Mesenchymal stem cell (in vitro differentiated cells and primary cell): ENCODE data around the gene STK24.

ENCODE experiments used
- DNase-seq: peaks from one replicate; pipeline ENCODE4 v3.0.0-alpha.2; 2013
- H2AFZ ChIP-seq: one replicate; pipeline ENCODE4 v1.6.1; 2013; ENCODE audit warnings: low read depth, mild to moderate bottlenecking, control low read depth, inconsistent platforms, low read length, moderate library complexity
- H2AK5ac ChIP-seq: 2 replicates; pipeline ENCODE4 v1.6.1; 2013; ENCODE audit warnings: low read length, moderate library complexity, mild to moderate bottlenecking, inconsistent platforms; ENCODE audit not compliant: severe bottlenecking
- H2BK120ac ChIP-seq: one replicate; pipeline ENCODE4 v1.6.1; 2013; ENCODE audit warnings: low read depth, mild to moderate bottlenecking, inconsistent platforms, low read length, moderate library complexity
- H2BK12ac ChIP-seq, 2 experiments: one replicate each; pipeline ENCODE4 v1.6.1; 2013; ENCODE audit warnings: inconsistent platforms in 2 of 2, low read length in 2 of 2, mild to moderate bottlenecking in 2 of 2, moderate library complexity in 2 of 2, control low read depth in 1 of 2
- H2BK15ac ChIP-seq: one replicate; pipeline ENCODE4 v1.6.1; 2013; ENCODE audit warnings: mild to moderate bottlenecking, low read depth, inconsistent platforms; ENCODE audit not compliant: poor library complexity, severe bottlenecking
- H2BK5ac ChIP-seq: 2 replicates; pipeline ENCODE4 v1.6.1; 2013; ENCODE audit warnings: low read depth, mild to moderate bottlenecking, low read length, control low read depth, inconsistent platforms; ENCODE audit not compliant: poor library complexity, severe bottlenecking
- H3K14ac ChIP-seq, 2 experiments: one replicate each; pipeline ENCODE4 v1.6.1; 2013; ENCODE audit warnings: inconsistent platforms in 2 of 2, low read length in 2 of 2, control low read depth in 1 of 2, mild to moderate bottlenecking in 1 of 2, moderate library complexity in 1 of 2
- H3K18ac ChIP-seq, 2 experiments: one replicate each; pipeline ENCODE4 v1.6.1; 2013; ENCODE audit warnings: inconsistent platforms in 2 of 2, low read length in 2 of 2, control low read depth in 1 of 2, low read depth in 1 of 2, mild to moderate bottlenecking in 1 of 2
- H3K23ac ChIP-seq, 2 experiments: one replicate each; pipeline ENCODE4 v1.6.1; 2013; ENCODE audit warnings: inconsistent platforms in 2 of 2, low read length in 2 of 2, mild to moderate bottlenecking in 2 of 2, moderate library complexity in 2 of 2, control low read depth in 1 of 2
- H3K27ac ChIP-seq: 2 replicates; pipeline ENCODE4 v1.5.1; 2013; ENCODE audit warnings: mild to moderate bottlenecking, moderate library complexity, low read length, control low read depth, inconsistent platforms; ENCODE audit not compliant: poor library complexity, severe bottlenecking
- H3K27me3 ChIP-seq, 2 experiments: 2 replicates each; pipeline versions ENCODE4 v1.6.1 to v1.7.0; 2013; ENCODE audit warnings: low read length in 2 of 2, mild to moderate bottlenecking in 2 of 2, moderate library complexity in 2 of 2, control low read depth in 1 of 2, inconsistent platforms in 1 of 2; ENCODE audit not compliant: control insufficient read depth in 1 of 2, insufficient read depth in 1 of 2
- H3K36me3 ChIP-seq, 2 experiments: 2 replicates each; pipeline versions ENCODE4 v1.6.1 to v1.7.0; 2013; ENCODE audit warnings: low read length in 2 of 2, control low read depth in 1 of 2, inconsistent platforms in 1 of 2, low read depth in 1 of 2, mild to moderate bottlenecking in 1 of 2; ENCODE audit not compliant: insufficient read depth in 2 of 2, control insufficient read depth in 1 of 2
- H3K4ac ChIP-seq, 2 experiments: one replicate each; pipeline ENCODE4 v1.6.1; 2013; ENCODE audit warnings: inconsistent platforms in 2 of 2, low read length in 2 of 2, mild to moderate bottlenecking in 2 of 2, moderate library complexity in 2 of 2, control low read depth in 1 of 2, low read depth in 1 of 2
- H3K4me1 ChIP-seq: 2 replicates; pipeline ENCODE4 v1.6.1; 2013; ENCODE audit warnings: low read depth, low read length, control low read depth; ENCODE audit not compliant: control insufficient read depth, insufficient read depth
- H3K4me2 ChIP-seq: 2 replicates; pipeline ENCODE4 v1.6.1; 2013; ENCODE audit warnings: low read length, mild to moderate bottlenecking, inconsistent platforms; ENCODE audit not compliant: poor library complexity, severe bottlenecking
- H3K4me3 ChIP-seq, 2 experiments: 2 replicates each; pipeline versions ENCODE4 v1.5.1 to v1.7.0; 2013; ENCODE audit warnings: low read length in 2 of 2, mild to moderate bottlenecking in 2 of 2, control low read depth in 1 of 2, low read depth in 1 of 2; ENCODE audit not compliant: insufficient read depth in 1 of 2
- H3K79me1 ChIP-seq: replicated peaks from 2 replicates; pipeline ENCODE4 v1.6.1; 2013; ENCODE audit warnings: mild to moderate bottlenecking, control low read depth, low read length, inconsistent platforms; ENCODE audit not compliant: poor library complexity, severe bottlenecking
- H3K9ac ChIP-seq: 2 replicates; pipeline ENCODE4 v1.7.0; 2013; ENCODE audit warnings: mild to moderate bottlenecking, low read length, moderate library complexity
- H3K9me3 ChIP-seq: 2 replicates; pipeline ENCODE4 v1.7.0; 2013; ENCODE audit warnings: mild to moderate bottlenecking, low read length; ENCODE audit not compliant: control insufficient read depth
- H4K8ac ChIP-seq: one replicate; pipeline ENCODE4 v1.6.1; 2013; ENCODE audit warnings: inconsistent platforms, mild to moderate bottlenecking, low read length, moderate library complexity
- H4K91ac ChIP-seq: one replicate; pipeline ENCODE4 v1.6.1; 2013; ENCODE audit warnings: mild to moderate bottlenecking, low read length, inconsistent platforms
- WGBS: methylation state at CpG from one replicate; pipeline ENCODE4 v1.1.7; 2013; ENCODE audit warnings: mixed read lengths; 5-methylcytosine and 5-hydroxymethylcytosine counted together

The STK24 gene

GRCh38 chr13:98436233-98436910, 140.5 kb downstream of the STK24 start:
- Histone ChIP-seq H2BK120ac (no peak overlapping the region), H2BK15ac (no peak overlapping the region), H2AK5ac (no peak overlapping the region), H3K79me1 (peaks cover 15% of the 10 kb centered on the region), H2AFZ (no peak overlapping the region), H3K4ac (no peak overlapping the region), H2BK12ac (no peak overlapping the region), H3K9me3 (no peaks in the 10 kb centered on the region), H3K23ac (no peak overlapping the region), H3K4me1 (no peaks in the 10 kb centered on the region), H3K9ac (no peak overlapping the region), H3K4me2 (no peak overlapping the region), H3K27me3 (no peaks in the 10 kb centered on the region), H3K4me3 (no peak overlapping the region), H4K91ac (no peak overlapping the region), H2BK5ac (no peak overlapping the region), H3K27ac (no peak overlapping the region), H3K14ac (no peak overlapping the region), H3K36me3 (peaks cover 54 to 75% of the 10 kb centered on the region in 2 experiments), H4K8ac (no peak overlapping the region), H3K18ac (no peak overlapping the region)
- DNase-seq, result no peak
- 94% methylated on average over 9 of the region's 12 CpGs for WGBS

GRCh38 chr13:98435376-98435775, 141.5 kb downstream of the STK24 start:
- Histone ChIP-seq H4K8ac (no peak overlapping the region), H3K4ac (no peak overlapping the region), H3K4me1 (peaks cover 3% of the 10 kb centered on the region), H3K23ac (no peak overlapping the region), H2BK120ac (no peak overlapping the region), H4K91ac (no peak overlapping the region), H3K79me1 (peaks cover 15% of the 10 kb centered on the region), H3K4me2 (no peak overlapping the region), H3K36me3 (peaks cover 45 to 70% of the 10 kb centered on the region in 2 experiments), H3K4me3 (no peak overlapping the region), H2BK12ac (no peak overlapping the region), H3K9ac (no peak overlapping the region), H3K14ac (no peak overlapping the region), H3K27ac (no peak overlapping the region), H3K9me3 (no peaks in the 10 kb centered on the region), H2AK5ac (no peak overlapping the region), H3K18ac (no peak overlapping the region), H2AFZ (no peak overlapping the region), H2BK5ac (no peak overlapping the region), H3K27me3 (no peaks in the 10 kb centered on the region), H2BK15ac (no peak overlapping the region)
- 96% methylated on average over 11 of the region's 11 CpGs for WGBS
- no peak for DNase-seq

GRCh38 chr13:98434060-98434459, 142.8 kb downstream of the STK24 start:
- H3K27me3 ChIP-seq, result no peaks in the 10 kb centered on the region
- no peak overlapping the region for H4K8ac ChIP-seq
- H3K4me3 ChIP-seq, result no peak overlapping the region
- H3K36me3 ChIP-seq, result peaks cover 36 to 62% of the 10 kb centered on the region in 2 experiments
- no peak overlapping the region for H3K27ac ChIP-seq
- H3K9me3 ChIP-seq, result no peaks in the 10 kb centered on the region
- no peak overlapping the region for H2BK5ac ChIP-seq
- H3K4me1 ChIP-seq, result peaks cover 8% of the 10 kb centered on the region
- H2BK120ac ChIP-seq, result no peak overlapping the region
- H3K18ac ChIP-seq, result no peak overlapping the region
- no peak overlapping the region for H2BK15ac ChIP-seq
- no peak for DNase-seq
- WGBS, result 97% methylated on average over 4 of the region's 6 CpGs
- H3K79me1 ChIP-seq, result peaks cover 17% of the 10 kb centered on the region
- H4K91ac ChIP-seq, result no peak overlapping the region
- no peak overlapping the region for H3K4me2 ChIP-seq
- no peak overlapping the region for H3K23ac ChIP-seq
- H3K4ac ChIP-seq, result no peak overlapping the region
- no peak overlapping the region for H2AFZ ChIP-seq
- no peak overlapping the region for H2AK5ac ChIP-seq
- no peak overlapping the region for H3K9ac ChIP-seq
- no peak overlapping the region for H3K14ac ChIP-seq
- H2BK12ac ChIP-seq, result no peak overlapping the region

GRCh38 chr13:98433654-98434053, 143.3 kb downstream of the STK24 start:
- peaks cover 9% of the 10 kb centered on the region for H3K4me1 ChIP-seq
- H3K27ac ChIP-seq, result no peak overlapping the region
- 98% methylated on average over 7 of the region's 10 CpGs for WGBS
- no peak overlapping the region for H2AK5ac ChIP-seq
- no peak overlapping the region for H3K4ac ChIP-seq
- H3K4me2 ChIP-seq, result no peak overlapping the region
- H3K23ac ChIP-seq, result peak overlapping the region in 1 of 2 experiments; percentile 44
- H2BK15ac ChIP-seq, result no peak overlapping the region
- H3K9ac ChIP-seq, result no peak overlapping the region
- peaks cover 36 to 62% of the 10 kb centered on the region in 2 experiments for H3K36me3 ChIP-seq
- no peak overlapping the region for H2AFZ ChIP-seq
- H3K9me3 ChIP-seq, result no peaks in the 10 kb centered on the region
- H4K8ac ChIP-seq, result no peak overlapping the region
- no peak for DNase-seq
- no peak overlapping the region for H2BK5ac ChIP-seq
- no peak overlapping the region for H4K91ac ChIP-seq
- H3K18ac ChIP-seq, result peak overlapping the region in 1 of 2 experiments; percentile 18
- H3K4me3 ChIP-seq, result no peak overlapping the region
- no peak overlapping the region for H2BK12ac ChIP-seq
- no peak overlapping the region for H2BK120ac ChIP-seq
- H3K14ac ChIP-seq, result no peak overlapping the region
- peaks cover 17% of the 10 kb centered on the region for H3K79me1 ChIP-seq
- H3K27me3 ChIP-seq, result no peaks in the 10 kb centered on the region
